T-helper 2 cell treated with Interferon-gamma antibody and Interleukin-4, amounts not matched to agents 5 μg/mL and 100 μg/mL, for 36 hours (primary cell): ENCODE measurements around the gene VPS13D.
"Not testable (repeated sequence)": the region's sequence is repeated elsewhere in the genome, so short reads cannot be mapped to it uniquely, and the experiment has no call there.

Experiments
- DNase-seq: peaks from one replicate; pipeline ENCODE4 v3.0.0; 2021; ENCODE audit warnings: low spot score
- H3K27ac Mint-ChIP-seq: one replicate; pipeline ENCODE4 v1.8.0; 2021; ENCODE audit warnings: mild to moderate bottlenecking, mixed read lengths
- H3K27me3 Mint-ChIP-seq: one replicate; pipeline ENCODE4 v1.8.0; 2021; ENCODE audit warnings: low read depth, mixed read lengths
- H3K36me3 Mint-ChIP-seq: one replicate; pipeline ENCODE4 v1.8.0; 2021; ENCODE audit warnings: low read depth, mixed read lengths
- H3K4me1 Mint-ChIP-seq: one replicate; pipeline ENCODE4 v1.8.0; 2021; ENCODE audit warnings: low read depth, mixed read lengths
- H3K4me3 Mint-ChIP-seq: one replicate; pipeline ENCODE4 v1.8.0; 2022; ENCODE audit warnings: mild to moderate bottlenecking, moderate library complexity, mixed read lengths
- H3K9me3 Mint-ChIP-seq: one replicate; pipeline ENCODE4 v1.8.0; 2021; ENCODE audit warnings: mixed read lengths

Gene VPS13D

DNA sequence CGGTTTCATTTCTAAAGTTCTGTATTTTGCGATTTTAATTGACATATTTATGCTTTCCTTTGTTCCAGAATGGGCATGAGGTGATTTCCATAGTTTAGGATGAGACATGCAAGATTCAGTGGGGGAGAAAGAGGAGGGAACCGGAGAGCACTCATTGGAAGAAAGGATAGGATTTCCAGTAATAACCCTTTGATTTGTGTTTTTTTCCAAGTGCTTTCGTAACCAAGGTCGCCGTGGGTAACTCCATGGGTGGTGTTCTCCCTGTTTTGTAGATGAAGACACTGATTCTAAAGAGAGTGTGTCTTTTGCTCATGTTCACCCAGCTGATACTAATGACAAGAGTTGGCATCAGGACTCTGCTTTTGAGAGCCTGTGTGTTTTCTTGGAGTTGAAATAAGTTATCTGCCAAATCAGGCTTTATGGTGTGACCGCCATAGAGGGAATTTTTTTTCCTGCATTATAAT is 218.1 kb downstream of the VPS13D start:
- peak overlapping the region; percentile 28 for H3K4me3 Mint-ChIP-seq

DNA sequence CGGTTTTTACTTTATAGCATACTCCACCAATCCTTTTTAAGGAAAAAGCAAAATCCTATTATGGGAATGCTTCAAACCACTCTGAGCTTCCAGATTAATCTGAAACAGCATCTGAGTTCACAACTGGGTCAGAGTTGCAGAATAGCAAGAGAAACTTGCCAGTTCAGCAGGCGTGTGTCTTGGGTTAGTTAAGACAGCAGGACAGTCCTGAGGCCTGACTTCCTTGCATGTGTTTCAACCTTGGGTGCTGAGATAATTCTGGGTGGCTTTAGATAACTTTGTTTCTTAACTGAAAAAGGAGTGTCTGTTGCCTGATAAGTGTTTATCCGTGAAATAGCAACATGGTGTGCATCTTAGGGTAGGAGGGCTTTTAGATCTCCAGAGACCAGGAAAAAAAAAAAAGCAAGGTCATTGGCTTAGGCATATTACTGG is 218.9 kb downstream of the VPS13D start:
- Mint-ChIP-seq H3K27ac (peak overlapping the region; percentile 89), H3K27me3 (peaks cover 2% of the 10 kb centered on the region), H3K9me3 (no peaks in the 10 kb centered on the region), H3K4me3 (peak overlapping the region; percentile 69), H3K36me3 (peaks cover 51% of the 10 kb centered on the region), H3K4me1 (peaks cover 60% of the 10 kb centered on the region)
- DNase-seq, result no peak

More for the DNA sequence above, 218.1 kb downstream of the VPS13D start:
- Mint-ChIP-seq H3K9me3 (no peaks in the 10 kb centered on the region), H3K36me3 (peaks cover 57% of the 10 kb centered on the region), H3K27me3 (peaks cover 2% of the 10 kb centered on the region), H3K27ac (peak overlapping the region; percentile 33), H3K4me1 (peaks cover 56% of the 10 kb centered on the region)
- DNase-seq, result no peak

DNA sequence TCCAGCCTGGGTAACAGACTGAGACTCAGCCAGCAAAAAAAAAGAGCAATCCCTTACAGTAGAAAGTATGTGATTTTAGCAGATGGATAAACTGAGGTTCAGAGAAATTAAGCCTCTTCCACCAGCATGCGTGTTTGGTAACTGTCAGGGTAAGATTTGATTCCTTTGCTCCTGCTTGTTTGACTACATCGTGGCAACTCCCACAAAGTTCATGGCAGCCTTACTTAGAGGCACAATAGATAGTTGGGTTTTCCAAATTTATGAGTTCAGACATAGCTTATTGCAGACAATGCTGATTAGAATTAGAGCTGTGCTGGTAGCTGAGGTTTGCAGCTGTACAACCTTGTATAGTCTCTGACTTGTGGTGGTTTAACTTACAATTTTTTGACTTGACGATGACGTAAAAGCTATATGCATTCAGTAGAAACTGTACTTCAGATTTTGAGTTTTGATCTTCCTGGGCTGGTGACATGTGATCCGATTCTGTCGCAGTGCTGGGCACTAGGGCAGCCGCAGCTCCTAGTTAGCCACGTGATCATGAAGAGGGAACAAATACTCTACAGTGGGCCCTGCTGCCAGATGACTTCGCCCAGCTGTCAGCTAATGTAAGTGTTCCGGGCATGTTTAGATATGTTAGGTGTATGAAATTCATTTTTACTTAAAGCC is 220.4 kb downstream of the VPS13D start:
- Mint-ChIP-seq H3K4me3 (peak overlapping the region; percentile 69), H3K4me1 (peaks cover 73% of the 10 kb centered on the region), H3K36me3 (peaks cover 42% of the 10 kb centered on the region), H3K27ac (peak overlapping the region; percentile 89), H3K27me3 (peaks cover 2% of the 10 kb centered on the region), H3K9me3 (no peaks in the 10 kb centered on the region)
- peak; percentile 26 for DNase-seq

DNA sequence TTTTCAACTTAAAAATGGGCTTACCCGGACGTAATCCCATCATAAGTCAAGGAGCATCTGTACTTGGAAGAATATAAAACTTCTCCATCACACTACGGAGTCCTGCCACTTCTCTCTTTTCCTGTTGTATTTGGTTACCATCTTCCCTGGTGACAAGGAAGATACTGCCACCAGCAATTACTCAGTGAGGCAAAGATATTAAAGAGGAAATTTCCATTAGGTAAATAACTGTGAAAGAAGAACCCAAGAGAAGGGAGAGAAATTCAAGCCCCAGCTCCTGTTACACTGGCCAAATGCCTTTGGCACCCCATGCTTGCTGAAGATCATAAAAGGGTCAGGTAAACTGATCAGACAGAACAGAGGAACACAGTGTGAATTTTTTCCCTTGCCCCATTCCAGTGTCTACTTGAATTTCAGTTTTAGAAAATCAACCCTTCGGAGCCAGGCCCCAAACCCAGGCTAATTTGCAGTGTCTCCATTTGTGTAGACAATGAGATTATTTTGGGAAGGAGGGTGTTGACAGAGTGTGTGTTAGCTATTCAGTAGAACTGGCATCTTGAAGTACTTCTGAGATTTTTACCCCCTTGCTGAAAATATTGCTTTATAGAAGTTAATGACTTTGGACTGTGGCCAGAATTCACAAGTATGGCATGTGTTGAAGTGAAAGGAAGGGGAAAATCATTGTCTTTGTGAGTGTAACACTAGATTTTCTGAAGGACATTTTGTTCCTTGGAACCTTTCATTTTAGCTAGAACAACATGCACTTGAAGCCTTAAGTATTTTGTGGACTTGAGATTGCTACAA is 221.1 kb downstream of the VPS13D start:
- peaks cover 73% of the 10 kb centered on the region for H3K4me1 Mint-ChIP-seq
- H3K4me3 Mint-ChIP-seq, result peak overlapping the region; percentile 69
- H3K36me3 Mint-ChIP-seq, result peaks cover 40% of the 10 kb centered on the region
- no peaks in the 10 kb centered on the region for H3K9me3 Mint-ChIP-seq
- no peak for DNase-seq
- H3K27me3 Mint-ChIP-seq, result no peaks in the 10 kb centered on the region
- H3K27ac Mint-ChIP-seq, result peak overlapping the region; percentile 89

DNA sequence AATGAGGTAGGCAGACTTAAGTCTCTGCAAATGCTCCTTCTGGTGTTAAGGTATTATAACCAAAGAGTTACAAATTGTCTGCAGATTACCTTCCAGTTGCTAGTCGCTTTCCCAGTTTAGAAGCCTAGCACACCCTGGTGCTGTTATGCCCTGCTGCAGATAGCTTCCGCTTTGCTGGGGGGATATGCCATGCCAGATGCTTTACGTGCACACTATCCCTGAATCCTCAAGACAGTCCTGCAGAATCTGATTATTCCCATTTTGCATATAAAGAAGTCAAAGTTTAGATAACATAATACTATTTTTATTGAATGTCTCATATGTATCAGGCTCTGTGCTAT is 221.7 kb downstream of the VPS13D start:
- DNase-seq, result no peak
- Mint-ChIP-seq H3K27me3 (no peaks in the 10 kb centered on the region), H3K27ac (no peak overlapping the region), H3K9me3 (no peaks in the 10 kb centered on the region), H3K36me3 (peaks cover 35% of the 10 kb centered on the region), H3K4me3 (no peak overlapping the region), H3K4me1 (peaks cover 73% of the 10 kb centered on the region)

DNA sequence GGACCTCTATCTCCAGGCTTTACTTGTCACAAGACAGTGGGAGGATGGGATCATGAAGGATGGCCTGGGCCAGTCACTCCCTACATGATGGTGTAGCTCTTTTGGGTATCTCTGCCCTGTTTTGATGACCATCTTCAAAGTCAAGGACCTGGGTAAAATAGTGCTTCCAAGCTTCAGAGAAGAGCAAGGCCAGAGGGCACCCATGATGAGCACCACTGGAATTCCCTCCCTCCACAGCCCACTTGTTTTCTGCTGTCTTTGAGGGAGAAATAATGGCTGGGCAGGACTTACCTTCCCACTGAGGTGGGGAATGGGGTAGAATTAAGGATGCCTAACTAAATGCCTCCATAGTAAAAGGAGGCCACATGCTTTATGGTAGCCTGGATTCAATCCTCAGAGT is 222.4 kb downstream of the VPS13D start:
- Mint-ChIP-seq H3K4me3 (no peak overlapping the region), H3K27me3 (no peaks in the 10 kb centered on the region), H3K27ac (no peak overlapping the region), H3K4me1 (peaks cover 77% of the 10 kb centered on the region), H3K9me3 (no peaks in the 10 kb centered on the region), H3K36me3 (peaks cover 36% of the 10 kb centered on the region)
- no peak for DNase-seq

DNA sequence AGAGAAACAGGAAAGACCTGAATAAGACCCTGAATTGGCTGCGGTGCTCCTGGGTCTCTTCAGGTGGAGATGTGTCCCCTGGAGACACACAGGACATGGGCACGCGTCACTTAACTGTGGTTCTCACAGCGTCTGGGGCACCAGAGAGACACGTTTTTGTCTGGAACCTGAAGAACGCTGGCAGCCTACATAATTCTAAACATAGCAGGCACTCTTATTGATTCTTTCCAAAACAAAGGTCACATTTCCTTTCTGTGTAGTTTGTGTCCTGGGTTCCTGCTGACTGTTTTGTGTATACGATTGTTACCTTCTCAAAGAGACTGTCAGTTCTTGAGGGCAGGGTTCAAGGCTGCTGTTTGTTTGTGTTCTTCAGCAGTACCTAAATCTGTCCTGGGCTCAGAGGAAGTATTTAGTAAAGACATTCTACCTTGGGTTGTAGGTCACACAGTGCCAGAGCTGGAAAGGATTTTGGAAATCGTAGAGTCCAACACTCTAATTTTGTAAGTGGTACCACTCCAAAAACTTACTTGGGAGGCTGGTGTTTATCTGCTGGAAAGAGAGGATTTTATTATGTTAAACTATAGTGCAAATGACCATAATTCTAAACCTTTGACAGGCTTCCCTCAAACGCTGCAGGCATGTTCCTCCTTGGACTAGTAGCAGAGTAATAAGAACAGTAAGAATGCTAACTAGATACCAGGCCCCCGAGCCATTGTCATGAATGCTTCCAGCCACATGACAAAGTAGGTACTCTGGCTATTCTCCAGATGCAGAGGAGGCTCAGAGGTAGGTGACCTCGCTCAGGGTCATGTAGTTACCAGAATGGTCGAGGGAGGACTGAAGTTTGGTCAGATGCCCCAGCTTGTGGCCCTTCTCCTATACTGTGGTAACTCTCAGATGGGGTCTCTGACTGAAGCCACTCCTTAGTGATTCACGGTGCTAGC is 223.8 kb downstream of the VPS13D start:
- Mint-ChIP-seq H3K36me3 (peaks cover 39% of the 10 kb centered on the region), H3K4me3 (peak overlapping the region; percentile 30), H3K4me1 (peaks cover 73% of the 10 kb centered on the region), H3K27ac (peak overlapping the region; percentile 75), H3K9me3 (no peaks in the 10 kb centered on the region), H3K27me3 (no peaks in the 10 kb centered on the region)
- no peak for DNase-seq

DNA sequence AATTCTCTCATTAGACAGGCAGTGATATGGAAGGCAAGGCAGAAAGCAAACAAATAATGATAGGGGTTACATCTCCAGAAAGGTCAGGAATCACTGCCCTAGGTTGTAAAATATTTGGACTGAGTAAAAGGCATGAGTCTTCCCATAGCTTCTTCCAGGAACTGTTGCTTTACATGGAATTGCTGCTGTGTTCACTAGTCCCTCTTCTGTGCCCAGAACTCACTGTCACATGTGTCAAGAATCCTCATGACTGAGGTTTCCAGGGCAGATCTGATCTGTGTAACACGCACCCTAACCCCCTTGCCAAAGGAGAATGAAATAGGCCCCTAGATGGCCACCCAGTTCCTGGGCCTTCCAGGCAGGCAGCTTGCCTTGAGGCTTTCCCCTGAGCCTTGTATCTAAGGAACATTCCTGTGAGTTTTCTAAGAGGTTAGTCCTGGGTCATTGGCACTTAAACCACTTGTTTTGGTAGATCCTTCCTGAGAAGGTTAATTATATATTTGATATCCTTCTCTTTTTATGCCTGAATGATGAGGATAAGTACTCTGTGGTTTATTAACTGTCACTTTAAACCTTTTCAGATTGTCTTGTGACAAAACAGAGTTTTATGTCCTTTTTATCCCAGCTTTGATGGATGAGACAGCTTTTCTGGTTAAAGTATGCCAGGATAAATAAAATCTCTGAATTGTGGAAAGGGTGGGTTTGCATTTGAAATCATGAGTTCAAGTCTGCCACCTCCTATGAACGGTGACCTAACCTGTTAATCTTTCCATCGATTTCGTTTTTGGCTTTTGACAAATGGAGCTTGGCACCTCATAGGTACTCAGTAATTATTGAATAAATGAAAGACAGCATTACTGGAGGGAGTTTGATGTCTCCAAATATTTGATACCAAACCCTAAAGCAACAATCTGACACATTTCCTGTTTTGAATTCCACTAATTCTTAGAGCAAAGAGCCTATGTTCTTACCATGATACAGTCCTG is 224.9 kb downstream of the VPS13D start:
- Mint-ChIP-seq H3K27me3 (no peaks in the 10 kb centered on the region), H3K4me3 (no peak overlapping the region), H3K36me3 (peaks cover 44% of the 10 kb centered on the region), H3K9me3 (no peaks in the 10 kb centered on the region), H3K4me1 (peaks cover 65% of the 10 kb centered on the region), H3K27ac (peak overlapping the region; percentile 28)
- no peak for DNase-seq

DNA sequence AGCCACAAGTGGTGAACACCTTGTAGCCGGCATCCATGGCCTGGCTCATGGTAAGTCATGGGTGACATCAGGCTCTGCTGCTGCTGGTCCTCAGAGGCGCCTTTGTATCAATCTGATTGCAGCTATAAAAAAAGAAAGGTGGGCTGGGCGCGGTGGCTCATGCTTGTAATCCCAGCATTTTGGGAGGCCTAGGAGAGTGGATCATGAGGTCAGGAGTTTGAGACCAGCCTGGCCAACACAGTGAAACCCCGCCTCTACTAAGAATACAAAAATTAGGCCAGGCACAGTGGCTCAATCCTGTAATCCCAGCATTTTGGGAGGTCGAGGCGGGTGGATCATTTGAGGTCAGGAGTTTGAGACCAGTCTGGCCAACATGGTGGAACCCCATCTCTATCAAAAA is 226.3 kb downstream of the VPS13D start:
- H3K27ac Mint-ChIP-seq, H3K4me3 Mint-ChIP-seq, H3K9me3 Mint-ChIP-seq, DNase-seq, H3K27me3 Mint-ChIP-seq: not testable (repeated sequence)
- Mint-ChIP-seq H3K4me1 (peaks cover 53% of the 10 kb centered on the region), H3K36me3 (peaks cover 44% of the 10 kb centered on the region)

DNA sequence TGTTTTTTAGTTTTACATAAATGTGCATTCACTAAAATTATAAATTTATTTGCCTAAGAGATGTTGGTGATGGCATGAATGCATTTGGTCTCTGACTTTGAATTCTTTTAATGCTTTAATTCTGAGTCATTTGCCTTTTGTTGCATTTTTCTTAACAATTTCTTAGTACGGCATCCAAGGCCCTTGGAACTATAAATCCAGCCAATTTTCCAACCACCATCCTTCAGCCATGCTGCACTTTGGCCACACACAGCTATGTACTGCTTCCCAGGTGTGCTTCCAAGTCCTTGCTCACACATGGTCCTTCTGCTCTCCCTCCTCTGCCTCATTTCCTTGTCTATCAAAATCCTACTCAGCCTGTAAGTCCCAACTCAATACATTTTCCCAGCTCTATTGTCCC is 227.1 kb downstream of the VPS13D start:
- Mint-ChIP-seq H3K27me3 (no peaks in the 10 kb centered on the region), H3K4me1 (peaks cover 47% of the 10 kb centered on the region), H3K27ac (no peak overlapping the region), H3K4me3 (no peak overlapping the region), H3K9me3 (no peaks in the 10 kb centered on the region), H3K36me3 (peaks cover 46% of the 10 kb centered on the region)
- DNase-seq, result no peak

DNA sequence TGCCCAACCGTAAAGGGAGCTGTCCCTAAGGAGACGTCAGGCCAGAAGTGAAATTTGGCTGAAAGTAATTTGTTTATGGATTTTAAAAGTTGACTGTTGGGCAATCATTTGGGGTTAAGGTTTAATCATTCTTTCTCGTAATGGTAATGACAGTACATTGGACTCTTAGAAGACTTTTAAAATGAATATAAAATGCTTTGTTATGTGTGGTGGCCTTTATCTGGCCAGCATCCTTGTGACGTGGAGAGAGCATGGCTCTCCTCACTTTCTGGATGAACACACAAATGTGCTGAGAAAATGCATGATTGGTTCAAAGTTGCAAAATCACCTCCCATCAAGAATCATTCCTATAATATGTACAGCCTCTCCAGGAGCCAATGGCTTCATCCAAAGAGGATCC is 227.9 kb downstream of the VPS13D start:
- H3K4me3 Mint-ChIP-seq, result no peak overlapping the region
- no peaks in the 10 kb centered on the region for H3K9me3 Mint-ChIP-seq
- H3K36me3 Mint-ChIP-seq, result peaks cover 44% of the 10 kb centered on the region
- no peak overlapping the region for H3K27ac Mint-ChIP-seq
- H3K27me3 Mint-ChIP-seq, result no peaks in the 10 kb centered on the region
- peaks cover 42% of the 10 kb centered on the region for H3K4me1 Mint-ChIP-seq
- no peak for DNase-seq

DNA sequence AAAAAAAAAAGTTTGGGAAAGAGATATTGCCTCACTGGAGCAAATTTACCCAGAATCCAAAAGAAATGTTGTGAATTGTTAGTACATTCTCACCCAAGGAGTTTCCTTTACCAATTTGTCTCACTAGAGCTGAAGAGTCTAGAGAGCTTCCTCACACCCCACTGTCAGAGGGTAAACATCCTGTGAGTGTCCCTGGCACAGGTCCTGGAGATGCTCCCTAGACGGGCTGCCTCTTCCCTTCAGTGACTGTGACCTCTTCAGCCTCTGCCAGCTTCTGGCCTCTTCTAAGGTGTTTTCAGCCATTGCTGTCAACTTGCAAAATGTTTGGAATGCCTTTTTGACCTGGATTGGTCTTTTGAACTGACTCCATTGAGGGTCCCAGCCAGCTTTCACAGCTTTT is 228.7 kb downstream of the VPS13D start:
- Mint-ChIP-seq H3K27me3 (no peaks in the 10 kb centered on the region), H3K36me3 (peaks cover 47% of the 10 kb centered on the region), H3K9me3 (no peaks in the 10 kb centered on the region), H3K4me3 (no peak overlapping the region), H3K27ac (no peak overlapping the region), H3K4me1 (peaks cover 34% of the 10 kb centered on the region)
- DNase-seq, result no peak

DNA sequence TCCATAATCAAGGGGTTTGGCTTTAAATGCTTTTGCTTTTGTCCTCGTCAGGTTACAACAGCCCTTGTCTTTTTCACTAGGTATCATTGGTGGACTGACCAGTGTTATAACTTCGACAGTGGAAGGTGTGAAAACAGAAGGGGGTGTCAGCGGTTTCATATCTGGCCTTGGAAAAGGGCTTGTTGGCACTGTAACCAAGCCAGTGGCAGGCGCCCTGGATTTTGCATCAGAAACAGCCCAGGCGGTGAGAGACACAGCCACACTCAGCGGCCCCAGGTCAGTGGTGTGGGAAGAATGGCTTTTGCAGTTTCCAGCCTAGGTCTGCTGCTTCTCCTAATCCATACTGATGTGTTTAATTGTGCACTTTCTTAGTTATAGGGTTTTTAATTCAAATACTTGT is 230.3 kb downstream of the VPS13D start:
- Mint-ChIP-seq H3K27me3 (no peaks in the 10 kb centered on the region), H3K4me3 (no peak overlapping the region), H3K27ac (no peak overlapping the region), H3K36me3 (peaks cover 52% of the 10 kb centered on the region), H3K4me1 (peaks cover 20% of the 10 kb centered on the region), H3K9me3 (no peaks in the 10 kb centered on the region)
- no peak for DNase-seq
